ENCODE results near the gene MRPL43. TPM values are rescaled to one million over a fixed set of nuclear protein-coding genes. Genes with fewer than 3 reads are reported as not detected.
A peak's percentile ranks its signal among the peaks of the same experiment; 100 is the strongest.

Gene MRPL43
- total and polyA plus RNA-seq, 10 donors, result 38.3 to 92.4 (median 51.0) TPM

GRCh38 chr10:100968062-100968736 is 19.1 kb downstream of the MRPL43 start:
- H3K4me3 ChIP-seq, result no peak overlapping the region
- peaks cover 0 to 40% (median 16%) of the 10 kb centered on the region in 6 donors for H3K36me3 ChIP-seq
- no peak for DNase-seq
- WGBS, 5 donors, result 81 to 92% (median 89%) methylated on average over 2 of the region's 2 CpGs
- intact Hi-C loops (cut with DNase I; ENCODE audit: low total_unique reads), result no loop called here
- H3K27ac ChIP-seq, result no peak overlapping the region
- H3K4me1 ChIP-seq, result peaks cover 6 to 26% (median 16%) of the 10 kb centered on the region in 6 donors
- no peaks in the 10 kb centered on the region for H3K9me3 ChIP-seq
- TF ChIP-seq CTCF (IDR thresholded peaks at IDR 0.05 in 8 of 11, conservative IDR thresholded peaks at IDR 0.05 in 3 of 11) (no peak), POLR2A (IDR thresholded peaks at IDR 0.05) (no peak), POLR2AphosphoS5 (IDR thresholded peaks at IDR 0.05) (no peak)
- H3K27me3 ChIP-seq (replicated peaks in 1 of 7), result peaks cover 0 to 16% (median 0%) of the 10 kb centered on the region in 7 donors

GRCh38 chr10:100967332-100967731 is 20.0 kb downstream of the MRPL43 start:
- intact Hi-C loops (cut with DNase I; ENCODE audit: low total_unique reads), result no loop called here
- Histone ChIP-seq H3K4me1 (peaks cover 6 to 26% (median 16%) of the 10 kb centered on the region in 6 donors), H3K9me3 (no peaks in the 10 kb centered on the region), H3K4me3 (no peak overlapping the region), H3K27me3 (replicated peaks in 1 of 7) (peaks cover 0 to 16% (median 0%) of the 10 kb centered on the region in 7 donors), H3K27ac (no peak overlapping the region), H3K36me3 (peaks cover 0 to 49% (median 23%) of the 10 kb centered on the region in 6 donors)
- no peak for TF ChIP-seq CTCF (IDR thresholded peaks at IDR 0.05 in 8 of 11, conservative IDR thresholded peaks at IDR 0.05 in 3 of 11)
- 71 to 94% (median 89%) methylated on average over 2 of the region's 2 CpGs for WGBS, 5 donors
- DNase-seq, result no peak

- Histone ChIP-seq H3K4me1 (peaks cover 6 to 26% (median 16%) of the 10 kb centered on the region in 6 donors), H3K9me3 (no peaks in the 10 kb centered on the region), H3K4me3 (no peak overlapping the region), H3K36me3 (peaks cover 0 to 53% (median 27%) of the 10 kb centered on the region in 6 donors), H3K27me3 (replicated peaks in 1 of 7) (peaks cover 0 to 16% (median 0%) of the 10 kb centered on the region in 7 donors), H3K27ac (no peak overlapping the region)
- WGBS, 5 donors, result 77 to 91% (median 87%) methylated on average over 2 of the region's 2 CpGs
- TF ChIP-seq CTCF (IDR thresholded peaks at IDR 0.05 in 8 of 11, conservative IDR thresholded peaks at IDR 0.05 in 3 of 11), result no peak
- TF ChIP-seq POLR2A (IDR thresholded peaks at IDR 0.05), result no peak
- no peak for TF ChIP-seq POLR2AphosphoS5 (IDR thresholded peaks at IDR 0.05)
- DNase-seq, result no peak
- intact Hi-C loops (cut with DNase I; ENCODE audit: low total_unique reads), result no loop called here
Observed at GRCh38 chr10:100966887-100967286, 20.4 kb downstream of the MRPL43 start.

GRCh38 chr10:100965820-100966219 is 21.5 kb downstream of the MRPL43 start:
- no peak for DNase-seq
- TF ChIP-seq POLR2A (IDR thresholded peaks at IDR 0.05) (no peak), CTCF (IDR thresholded peaks at IDR 0.05 in 8 of 11, conservative IDR thresholded peaks at IDR 0.05 in 3 of 11) (no peak), POLR2AphosphoS5 (IDR thresholded peaks at IDR 0.05) (no peak)
- Histone ChIP-seq H3K4me1 (peaks cover 6 to 33% (median 16%) of the 10 kb centered on the region in 6 donors), H3K27ac (peak overlapping the region in 2 of 8 donors; percentile 7 to 13), H3K36me3 (peaks cover 0 to 64% (median 32%) of the 10 kb centered on the region in 6 donors), H3K4me3 (no peak overlapping the region), H3K9me3 (no peaks in the 10 kb centered on the region), H3K27me3 (replicated peaks in 1 of 7) (peaks cover 0 to 16% (median 0%) of the 10 kb centered on the region in 7 donors)
- 68 to 77% (median 73%) methylated on average over 5 of the region's 5 CpGs for WGBS, 5 donors
- intact Hi-C loops (cut with DNase I; ENCODE audit: low total_unique reads), result no loop called here
